GM19043 (cell line): ENCODE measurements around the gene LDLRAP1.
A peak's percentile ranks its signal among the peaks of the same experiment; 100 is the strongest.
"Not testable (repeated sequence)": the region's sequence is repeated elsewhere in the genome, so short reads cannot be mapped to it uniquely, and the experiment has no call there.

ENCODE experiments used
- ATAC-seq: cut with Tn5 transposase; IDR thresholded peaks from one replicate; pipeline ENCODE4 v1.9.1; 2021; ENCODE audit warnings: low read depth; ENCODE audit not compliant: unreplicated experiment

The LDLRAP1 gene

GRCh38 chr1:25543425-25544242, at the start of gene LDLRAP1:
Gene LDLRAP1 (plus strand): TSS chr1:25543606. CDS start chr1:25543699, 93 bp downstream.
- ATAC-seq: peak; percentile 71

GRCh38 chr1:25494952-25495351, 48.5 kb upstream of the LDLRAP1 start:
- ATAC-seq: no peak

- no peak for ATAC-seq
Measured at GRCh38 chr1:25500694-25501093, 42.7 kb upstream of the LDLRAP1 start.

- no peak for ATAC-seq
Measured at GRCh38 chr1:25501235-25502058, 42.0 kb upstream of the LDLRAP1 start.

- no peak for ATAC-seq
Measured at GRCh38 chr1:25502957-25503356, 40.4 kb upstream of the LDLRAP1 start.

GRCh38 chr1:25503551-25504426, 39.6 kb upstream of the LDLRAP1 start:
- no peak for ATAC-seq

- ATAC-seq: no peak
Measured at GRCh38 chr1:25504706-25505595, 38.5 kb upstream of the LDLRAP1 start.

- ATAC-seq: no peak
Measured at GRCh38 chr1:25505656-25506385, 37.6 kb upstream of the LDLRAP1 start.

GRCh38 chr1:25506566-25507463, 36.6 kb upstream of the LDLRAP1 start:
- ATAC-seq: not testable (repeated sequence)

GRCh38 chr1:25513666-25514065, 29.7 kb upstream of the LDLRAP1 start:
- ATAC-seq: no peak

GRCh38 chr1:25515033-25515432, 28.4 kb upstream of the LDLRAP1 start:
- no peak for ATAC-seq

- ATAC-seq: no peak
Measured at GRCh38 chr1:25516686-25517085, 26.7 kb upstream of the LDLRAP1 start.

- no peak for ATAC-seq
Measured at GRCh38 chr1:25517476-25518394, 25.7 kb upstream of the LDLRAP1 start.

- no peak for ATAC-seq
Measured at GRCh38 chr1:25519624-25520023, 23.8 kb upstream of the LDLRAP1 start.

GRCh38 chr1:25520446-25521061, 22.9 kb upstream of the LDLRAP1 start:
- no peak for ATAC-seq

GRCh38 chr1:25522031-25522655, 21.3 kb upstream of the LDLRAP1 start:
- no peak for ATAC-seq
